HG03060 (cell line): ENCODE results near the gene ESYT1.

Source experiments
- ATAC-seq: cut with Tn5 transposase; IDR thresholded peaks from one replicate; pipeline ENCODE4 v1.9.1; 2021; ENCODE audit warnings: low read depth, moderate number of reproducible peaks; ENCODE audit not compliant: unreplicated experiment

The ESYT1 gene

GRCh38 chr12:56127888-56128669 lies at the start of gene ESYT1:
Gene ESYT1 (plus strand): TSS chr12:56128267. CDS start chr12:56128320, 53 bp downstream.
- peak; percentile 80 for ATAC-seq

DNA sequence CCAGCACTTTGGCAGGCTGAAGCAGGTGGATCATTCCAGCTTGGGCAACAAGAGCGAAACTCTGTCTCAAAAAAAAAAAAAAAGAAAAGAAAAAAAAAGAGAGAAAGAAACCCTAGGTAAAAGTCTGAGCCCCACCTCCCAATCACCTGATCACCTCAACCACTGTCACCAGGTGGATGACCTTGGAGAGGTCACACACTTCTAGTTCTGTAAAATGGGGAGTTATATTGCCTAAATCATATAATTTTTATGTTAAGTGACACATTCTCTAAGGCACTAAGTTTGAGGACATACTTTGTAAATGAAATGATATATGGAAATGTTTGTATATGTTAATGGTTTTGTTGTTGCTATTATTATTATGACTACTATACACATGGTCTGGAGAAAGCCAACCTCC lies 49.6 kb upstream of the ESYT1 start:
- ATAC-seq = no peak

- ATAC-seq = no peak
Observed at GRCh38 chr12:56078931-56079722, 48.9 kb upstream of the ESYT1 start.

DNA sequence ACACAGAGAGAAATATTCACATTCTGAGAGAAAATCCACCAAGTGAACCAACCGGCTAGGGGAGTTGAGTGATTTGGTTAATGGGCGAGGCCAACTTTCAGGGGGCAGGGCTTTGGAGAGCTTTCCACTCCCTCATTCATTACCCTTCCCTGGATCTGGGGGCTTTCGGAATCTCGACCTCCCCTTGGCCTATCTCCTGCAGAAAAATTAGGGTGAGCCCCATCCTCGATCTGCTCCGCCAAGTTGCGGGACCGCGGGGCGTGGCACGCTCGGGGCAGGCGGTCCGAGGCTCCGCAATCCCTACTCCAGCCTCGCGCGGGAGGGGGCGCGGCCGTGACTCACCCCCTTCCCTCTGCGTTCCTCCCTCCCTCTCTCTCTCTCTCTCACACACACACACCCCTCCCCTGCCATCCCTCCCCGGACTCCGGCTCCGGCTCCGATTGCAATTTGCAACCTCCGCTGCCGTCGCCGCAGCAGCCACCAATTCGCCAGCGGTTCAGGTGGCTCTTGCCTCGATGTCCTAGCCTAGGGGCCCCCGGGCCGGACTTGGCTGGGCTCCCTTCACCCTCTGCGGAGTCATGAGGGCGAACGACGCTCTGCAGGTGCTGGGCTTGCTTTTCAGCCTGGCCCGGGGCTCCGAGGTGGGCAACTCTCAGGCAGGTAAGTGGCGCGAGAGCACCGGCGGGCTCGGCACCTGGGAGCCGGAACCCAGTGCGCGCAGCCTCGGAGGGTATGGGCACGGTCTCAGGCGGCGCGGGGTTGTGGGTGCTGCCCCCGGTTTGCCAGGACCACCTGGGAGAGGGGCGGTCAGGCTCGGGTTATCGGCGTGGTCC lies 48.1 kb upstream of the ESYT1 start, which contains the start of gene ERBB3:
TSS of gene ERBB3 (plus strand) at position 443 of the 833 bp plus-strand sequence. CDS start at position 579, 136 bp downstream.
- no peak for ATAC-seq

- ATAC-seq = no peak
Observed at GRCh38 chr12:56080556-56081138, 47.4 kb upstream of the ESYT1 start.

- no peak for ATAC-seq
Observed at GRCh38 chr12:56081393-56082347, 46.4 kb upstream of the ESYT1 start.

- ATAC-seq = no peak
Observed at GRCh38 chr12:56082382-56082781, 45.7 kb upstream of the ESYT1 start.

- ATAC-seq = no peak
Observed at GRCh38 chr12:56082967-56083366, 45.1 kb upstream of the ESYT1 start.

DNA sequence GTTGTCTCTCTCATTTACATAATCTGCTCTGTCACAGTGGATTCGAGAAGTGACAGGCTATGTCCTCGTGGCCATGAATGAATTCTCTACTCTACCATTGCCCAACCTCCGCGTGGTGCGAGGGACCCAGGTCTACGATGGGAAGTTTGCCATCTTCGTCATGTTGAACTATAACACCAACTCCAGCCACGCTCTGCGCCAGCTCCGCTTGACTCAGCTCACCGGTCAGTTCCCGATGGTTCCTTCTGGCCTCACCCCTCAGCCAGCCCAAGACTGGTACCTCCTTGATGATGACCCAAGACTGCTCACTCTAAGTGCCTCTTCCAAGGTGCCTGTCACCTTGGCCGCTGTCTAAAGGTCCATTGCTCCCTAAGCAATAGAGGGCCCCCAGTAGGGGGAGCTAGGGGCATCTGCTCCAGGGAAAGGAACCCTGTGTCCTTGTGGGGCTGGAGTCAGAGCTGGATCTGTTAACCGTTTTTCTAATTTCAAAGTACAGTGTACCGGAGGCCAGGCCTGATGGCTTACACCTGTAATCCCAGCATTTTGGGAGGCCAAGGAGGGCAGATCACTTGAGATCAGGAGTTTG lies 43.0 kb upstream of the ESYT1 start:
- ATAC-seq = no peak

DNA sequence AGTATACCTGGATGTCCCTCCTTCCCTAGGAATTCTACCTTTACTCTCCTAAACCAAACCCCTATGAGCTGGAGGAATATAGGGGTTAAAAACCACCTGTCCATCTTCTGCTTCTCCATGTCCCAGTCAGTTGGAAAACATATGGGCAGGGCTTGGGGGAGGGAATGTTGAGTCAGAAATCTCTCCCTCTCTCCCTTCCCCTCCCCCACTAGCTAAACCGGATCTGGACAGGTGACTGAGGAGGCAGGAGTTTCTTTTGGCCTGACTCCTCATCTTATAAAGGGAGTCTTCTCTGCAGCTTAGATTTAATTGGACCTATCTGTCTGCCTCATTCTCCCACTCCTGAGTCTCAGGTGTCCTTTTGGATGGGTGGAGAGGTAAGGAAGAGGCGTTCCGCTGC lies 42.0 kb upstream of the ESYT1 start:
- ATAC-seq = no peak

GRCh38 chr12:56086608-56087007 lies 41.5 kb upstream of the ESYT1 start:
- ATAC-seq = no peak

DNA sequence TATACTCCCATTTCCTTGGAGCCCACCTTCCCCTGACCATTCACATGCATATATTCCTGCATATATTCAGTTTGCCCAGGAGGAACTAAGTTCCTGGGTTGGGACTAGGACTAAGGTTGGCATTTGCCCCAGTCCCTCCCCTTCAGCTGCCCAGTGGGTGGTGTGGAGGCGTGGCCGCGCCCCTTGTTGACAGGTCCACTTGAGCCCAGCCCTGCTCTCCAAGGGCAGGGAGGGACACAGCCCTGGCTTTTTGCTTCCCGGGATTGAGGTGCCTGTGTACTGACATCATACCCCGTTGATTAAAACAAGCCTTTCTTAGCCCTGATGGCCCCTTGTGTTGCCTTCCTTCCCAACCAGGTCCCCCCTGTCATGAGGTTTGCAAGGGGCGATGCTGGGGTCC lies 40.8 kb upstream of the ESYT1 start:
- no peak for ATAC-seq

DNA sequence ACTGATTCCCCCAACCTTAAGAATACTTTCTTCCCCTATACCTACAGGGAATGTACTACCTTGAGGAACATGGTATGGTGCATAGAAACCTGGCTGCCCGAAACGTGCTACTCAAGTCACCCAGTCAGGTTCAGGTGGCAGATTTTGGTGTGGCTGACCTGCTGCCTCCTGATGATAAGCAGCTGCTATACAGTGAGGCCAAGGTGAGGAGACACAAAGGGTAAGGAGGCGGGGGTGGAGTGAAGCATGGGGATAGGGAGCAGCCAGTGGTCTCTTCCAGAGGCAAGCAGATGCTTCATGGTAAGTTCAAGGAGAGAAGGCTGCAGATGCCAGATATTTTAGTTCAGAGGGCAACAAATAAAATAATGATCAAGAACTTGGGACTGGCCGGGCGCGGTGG lies 30.3 kb upstream of the ESYT1 start:
- no peak for ATAC-seq

- no peak for ATAC-seq
Observed at GRCh38 chr12:56098592-56098991, 29.5 kb upstream of the ESYT1 start.

- ATAC-seq = no peak
Observed at GRCh38 chr12:56099787-56100186, 28.3 kb upstream of the ESYT1 start.

DNA sequence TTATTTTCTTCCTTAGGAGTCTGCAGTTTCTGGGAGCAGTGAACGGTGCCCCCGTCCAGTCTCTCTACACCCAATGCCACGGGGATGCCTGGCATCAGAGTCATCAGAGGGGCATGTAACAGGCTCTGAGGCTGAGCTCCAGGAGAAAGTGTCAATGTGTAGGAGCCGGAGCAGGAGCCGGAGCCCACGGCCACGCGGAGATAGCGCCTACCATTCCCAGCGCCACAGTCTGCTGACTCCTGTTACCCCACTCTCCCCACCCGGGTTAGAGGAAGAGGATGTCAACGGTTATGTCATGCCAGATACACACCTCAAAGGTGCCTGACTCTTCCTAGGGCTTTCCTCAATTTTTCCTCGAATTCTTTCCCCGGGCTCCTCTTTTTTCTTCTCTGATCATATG lies 27.0 kb upstream of the ESYT1 start:
- no peak for ATAC-seq

DNA sequence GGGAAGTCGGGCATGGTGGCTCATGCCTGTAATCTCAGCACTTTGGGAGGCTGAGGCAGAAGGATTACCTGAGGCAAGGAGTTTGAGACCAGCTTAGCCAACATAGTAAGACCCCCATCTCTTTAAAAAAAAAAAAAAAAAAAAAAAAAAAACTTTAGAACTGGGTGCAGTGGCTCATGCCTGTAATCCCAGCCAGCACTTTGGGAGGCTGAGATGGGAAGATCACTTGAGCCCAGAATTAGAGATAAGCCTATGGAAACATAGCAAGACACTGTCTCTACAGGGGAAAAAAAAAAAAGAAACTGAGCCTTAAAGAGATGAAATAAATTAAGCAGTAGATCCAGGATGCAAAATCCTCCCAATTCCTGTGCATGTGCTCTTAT lies 25.4 kb upstream of the ESYT1 start:
- ATAC-seq = no peak

GRCh38 chr12:56103066-56103711 lies 24.9 kb upstream of the ESYT1 start:
- no peak for ATAC-seq

DNA sequence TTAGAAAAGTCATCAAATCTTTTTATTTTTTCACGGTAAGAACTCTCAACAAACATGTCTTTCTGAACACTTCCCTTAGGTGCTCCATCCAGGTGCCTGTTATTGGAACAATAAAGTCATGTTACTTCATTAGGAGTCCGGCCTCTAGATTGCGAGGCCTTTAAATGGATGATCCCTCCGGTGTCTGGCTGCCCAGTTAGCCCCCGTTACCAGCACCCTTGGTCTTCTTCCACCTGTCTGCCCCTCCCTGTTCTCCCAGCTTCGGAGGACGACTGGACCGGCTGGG lies 24.3 kb upstream of the ESYT1 start:
- ATAC-seq = no peak
